Gastroesophageal sphincter (tissue), 3 donors: ENCODE data around the gene NPFFR1.

Experiments
- CTCF ChIP-seq, 4 experiments: fragments of 200-600 bp in 2 of 4; fragments of 450-650 bp in 2 of 4; sonication (generic) in 1 of 4; IDR thresholded peaks; one replicate each; pipeline ENCODE4 v1.5.1; 2017 to 2019; ENCODE audit warnings: antibody characterized with exemption in 4 of 4, mild to moderate bottlenecking in 2 of 4, moderate library complexity in 2 of 4
- EP300 ChIP-seq: sonication (generic); formaldehyde crosslinking; IDR thresholded peaks from one replicate; pipeline ENCODE4 v1.6.1; 2017; ENCODE audit warnings: antibody characterized with exemption, mild to moderate bottlenecking
- POLR2A ChIP-seq, 2 donors: fragments of 450-650 bp; IDR thresholded peaks; one replicate each; pipeline ENCODE4 v1.6.1; 2017; ENCODE audit warnings: antibody characterized with exemption in 2 of 2, mild to moderate bottlenecking in 2 of 2, moderate library complexity in 1 of 2
- POLR2AphosphoS5 ChIP-seq: sonication (generic); formaldehyde crosslinking; IDR thresholded peaks from one replicate; pipeline ENCODE4 v1.6.1; 2017; ENCODE audit warnings: antibody characterized with exemption

- TF ChIP-seq CTCF (IDR thresholded peaks at IDR 0.05) (no peak), POLR2A (IDR thresholded peaks at IDR 0.05) (no peak), EP300 (no peak), POLR2AphosphoS5 (no peak)
These were observed 27.9 kb upstream of the NPFFR1 start for GRCh38 chr10:70311698-70312097.
